COLO668 (cell line): ENCODE measurements around the gene SEC31B.

Experiments
- DNase-seq: peaks from one replicate; lab custom pipeline; 2025; ENCODE audit not compliant: unreplicated experiment; lab: John Stamatoyannopoulos, UW

SEC31B gene, protein sequence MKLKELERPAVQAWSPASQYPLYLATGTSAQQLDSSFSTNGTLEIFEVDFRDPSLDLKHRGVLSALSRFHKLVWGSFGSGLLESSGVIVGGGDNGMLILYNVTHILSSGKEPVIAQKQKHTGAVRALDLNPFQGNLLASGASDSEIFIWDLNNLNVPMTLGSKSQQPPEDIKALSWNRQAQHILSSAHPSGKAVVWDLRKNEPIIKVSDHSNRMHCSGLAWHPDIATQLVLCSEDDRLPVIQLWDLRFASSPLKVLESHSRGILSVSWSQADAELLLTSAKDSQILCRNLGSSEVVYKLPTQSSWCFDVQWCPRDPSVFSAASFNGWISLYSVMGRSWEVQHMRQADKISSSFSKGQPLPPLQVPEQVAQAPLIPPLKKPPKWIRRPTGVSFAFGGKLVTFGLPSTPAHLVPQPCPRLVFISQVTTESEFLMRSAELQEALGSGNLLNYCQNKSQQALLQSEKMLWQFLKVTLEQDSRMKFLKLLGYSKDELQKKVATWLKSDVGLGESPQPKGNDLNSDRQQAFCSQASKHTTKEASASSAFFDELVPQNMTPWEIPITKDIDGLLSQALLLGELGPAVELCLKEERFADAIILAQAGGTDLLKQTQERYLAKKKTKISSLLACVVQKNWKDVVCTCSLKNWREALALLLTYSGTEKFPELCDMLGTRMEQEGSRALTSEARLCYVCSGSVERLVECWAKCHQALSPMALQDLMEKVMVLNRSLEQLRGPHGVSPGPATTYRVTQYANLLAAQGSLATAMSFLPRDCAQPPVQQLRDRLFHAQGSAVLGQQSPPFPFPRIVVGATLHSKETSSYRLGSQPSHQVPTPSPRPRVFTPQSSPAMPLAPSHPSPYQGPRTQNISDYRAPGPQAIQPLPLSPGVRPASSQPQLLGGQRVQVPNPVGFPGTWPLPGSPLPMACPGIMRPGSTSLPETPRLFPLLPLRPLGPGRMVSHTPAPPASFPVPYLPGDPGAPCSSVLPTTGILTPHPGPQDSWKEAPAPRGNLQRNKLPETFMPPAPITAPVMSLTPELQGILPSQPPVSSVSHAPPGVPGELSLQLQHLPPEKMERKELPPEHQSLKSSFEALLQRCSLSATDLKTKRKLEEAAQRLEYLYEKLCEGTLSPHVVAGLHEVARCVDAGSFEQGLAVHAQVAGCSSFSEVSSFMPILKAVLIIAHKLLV

DNA sequence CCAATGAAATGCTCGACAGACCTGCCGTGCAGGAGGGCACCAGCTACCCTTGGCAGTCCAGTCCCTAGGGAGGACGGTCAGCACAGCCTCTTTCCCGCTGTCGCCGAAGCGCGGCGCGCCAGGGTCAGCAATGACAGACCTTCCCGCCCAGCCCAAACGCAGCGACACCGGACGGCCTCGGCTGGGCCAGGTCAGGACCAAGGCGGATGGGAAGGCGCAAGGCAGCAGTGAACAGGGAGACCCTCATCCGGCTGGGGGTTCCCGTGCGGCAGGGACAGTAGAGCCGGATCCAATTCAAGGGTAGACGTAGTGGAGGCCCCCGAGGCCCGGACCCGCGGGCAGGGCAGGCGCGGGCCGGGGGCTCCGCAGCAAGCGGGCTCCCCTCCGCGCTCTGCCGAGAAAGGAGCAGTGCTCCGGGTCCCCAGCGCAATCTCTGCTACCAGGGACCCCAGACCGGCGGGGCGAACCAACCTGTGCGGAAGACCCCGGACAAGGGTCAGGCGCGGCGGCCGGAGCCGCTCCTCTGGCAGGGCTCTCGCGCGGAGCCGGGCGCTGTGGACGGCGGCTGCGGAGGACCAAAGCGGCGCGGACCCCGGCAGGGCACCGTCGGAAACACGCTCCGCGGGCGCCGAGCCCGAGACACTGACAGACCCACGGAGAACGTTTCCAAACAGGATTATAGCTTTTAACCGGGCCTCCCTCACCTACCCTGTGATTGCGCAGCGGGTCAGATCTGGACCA lies at the start of gene SEC31B:
Gene SEC31B, minus strand, starts transcription at position 551 of the 741 bp plus-strand sequence. CDS start 2,909 bp downstream, outside the sequence.
- no peak for DNase-seq

DNA sequence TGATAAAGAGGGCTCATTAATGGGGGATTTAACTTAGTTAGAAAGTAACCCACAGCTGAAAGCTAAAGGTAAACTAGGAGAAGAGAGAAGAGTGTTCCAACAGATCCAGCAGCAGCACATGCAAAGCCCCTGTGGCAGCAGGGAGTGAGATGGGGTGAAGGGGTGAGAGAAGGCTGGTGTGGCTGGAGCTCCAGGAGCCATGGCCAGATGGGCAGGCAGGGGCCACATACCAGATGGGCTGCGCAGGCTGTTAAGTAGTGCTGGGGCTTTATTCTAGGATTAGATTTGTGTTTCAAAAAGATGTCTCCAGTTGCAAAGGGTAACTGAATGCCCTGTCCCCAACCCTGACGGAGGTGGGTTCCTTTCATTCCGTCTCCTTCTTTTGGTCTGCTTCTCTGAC lies 49.3 kb upstream of the SEC31B start:
- DNase-seq, result no peak

DNA sequence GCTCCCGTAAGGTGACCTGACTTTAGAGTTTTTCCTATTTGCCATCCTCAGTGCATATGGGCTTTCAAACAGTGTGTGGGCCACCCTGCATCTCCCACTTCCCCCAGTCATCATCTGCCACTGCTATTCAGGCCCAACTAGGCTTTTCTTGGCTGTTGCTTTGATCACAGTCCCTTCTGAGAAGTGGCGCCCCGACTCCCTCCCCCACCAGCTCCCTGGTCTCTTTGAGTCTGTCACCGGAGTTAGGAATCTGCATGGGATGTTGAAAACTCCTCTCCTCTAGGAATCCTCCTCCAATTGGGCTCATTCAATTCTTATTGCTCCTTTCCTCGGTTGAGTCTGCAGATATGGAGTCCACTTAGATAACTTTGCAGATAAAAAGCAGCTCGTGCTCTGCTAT lies 48.2 kb upstream of the SEC31B start:
- DNase-seq, result no peak

DNA sequence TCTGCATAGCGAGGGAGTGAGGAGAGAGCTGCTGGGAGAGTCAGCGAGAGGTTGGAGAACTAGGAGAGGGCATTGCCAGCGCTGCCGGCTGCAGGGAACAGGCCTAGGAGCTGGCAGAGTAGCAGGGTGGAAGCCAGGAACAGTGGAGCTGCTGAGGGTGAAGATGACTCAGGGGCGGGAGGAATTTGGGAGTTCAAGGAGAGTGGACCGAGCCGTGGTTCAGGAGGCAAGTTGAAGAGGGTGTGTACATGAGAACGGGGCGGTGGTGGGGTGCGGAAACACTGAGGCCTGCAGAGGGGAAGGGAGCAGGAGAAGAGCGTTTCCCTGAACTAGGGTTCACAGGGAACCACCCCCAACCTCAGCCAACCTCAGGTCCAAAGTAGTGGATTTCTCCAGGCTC lies 47.6 kb upstream of the SEC31B start:
- no peak for DNase-seq

DNA sequence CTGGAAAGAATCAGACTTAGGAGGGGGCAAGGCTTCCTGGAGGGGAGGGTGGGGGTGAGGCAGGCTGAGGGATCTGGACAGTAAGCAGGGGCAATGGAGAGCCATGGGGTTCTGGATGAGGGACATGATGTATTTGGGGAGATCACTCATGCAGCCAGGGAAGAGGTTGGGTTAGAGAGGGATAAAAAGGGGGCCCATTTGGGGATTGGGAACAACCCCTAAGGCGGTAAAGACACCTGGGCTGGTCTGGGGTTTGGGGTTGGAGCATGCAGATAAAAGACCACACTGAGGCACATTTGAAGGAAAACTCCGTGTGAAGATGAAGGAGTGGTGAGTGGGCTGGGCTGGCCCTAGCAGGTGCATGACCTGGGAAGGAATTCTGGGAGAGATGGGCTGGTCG lies 46.9 kb upstream of the SEC31B start:
- DNase-seq, result no peak

DNA sequence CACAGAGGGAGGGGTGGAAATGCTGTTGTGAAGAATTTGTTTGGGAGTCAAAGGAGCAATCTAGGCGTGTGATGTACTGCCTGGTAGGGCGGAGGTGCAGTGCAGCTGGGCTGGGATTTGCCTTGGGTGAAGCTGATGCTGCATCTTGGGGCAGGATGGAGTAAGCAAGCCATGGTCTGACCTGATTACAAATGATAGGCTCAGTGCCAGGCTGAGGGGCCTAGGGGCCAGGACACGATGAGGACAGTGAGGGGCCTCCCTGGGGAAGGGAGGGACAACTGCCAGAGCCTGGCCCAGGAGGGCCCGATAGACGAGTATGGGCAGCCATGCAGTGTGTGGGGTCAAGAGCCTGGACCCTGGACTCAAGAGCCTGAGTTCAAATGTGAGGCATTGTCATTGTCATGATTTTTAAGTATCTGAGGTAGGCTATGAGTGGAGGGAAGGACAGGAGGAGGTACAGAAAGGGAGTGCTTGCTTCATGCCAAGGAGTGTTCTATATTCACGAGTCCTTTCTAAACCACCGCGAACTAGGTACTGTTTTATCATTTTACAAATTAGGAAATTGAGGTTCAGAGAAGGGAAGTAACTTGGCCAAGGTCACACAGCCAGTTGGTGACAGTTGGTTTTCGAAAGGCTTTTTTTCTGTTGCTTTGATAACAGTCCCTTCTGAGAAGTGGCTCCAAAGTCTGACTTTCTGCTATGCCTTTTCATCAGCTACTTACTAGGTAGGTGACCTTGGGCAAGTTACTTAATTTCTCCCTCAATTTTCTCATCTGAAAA lies 45.7 kb upstream of the SEC31B start:
- DNase-seq, result no peak

DNA sequence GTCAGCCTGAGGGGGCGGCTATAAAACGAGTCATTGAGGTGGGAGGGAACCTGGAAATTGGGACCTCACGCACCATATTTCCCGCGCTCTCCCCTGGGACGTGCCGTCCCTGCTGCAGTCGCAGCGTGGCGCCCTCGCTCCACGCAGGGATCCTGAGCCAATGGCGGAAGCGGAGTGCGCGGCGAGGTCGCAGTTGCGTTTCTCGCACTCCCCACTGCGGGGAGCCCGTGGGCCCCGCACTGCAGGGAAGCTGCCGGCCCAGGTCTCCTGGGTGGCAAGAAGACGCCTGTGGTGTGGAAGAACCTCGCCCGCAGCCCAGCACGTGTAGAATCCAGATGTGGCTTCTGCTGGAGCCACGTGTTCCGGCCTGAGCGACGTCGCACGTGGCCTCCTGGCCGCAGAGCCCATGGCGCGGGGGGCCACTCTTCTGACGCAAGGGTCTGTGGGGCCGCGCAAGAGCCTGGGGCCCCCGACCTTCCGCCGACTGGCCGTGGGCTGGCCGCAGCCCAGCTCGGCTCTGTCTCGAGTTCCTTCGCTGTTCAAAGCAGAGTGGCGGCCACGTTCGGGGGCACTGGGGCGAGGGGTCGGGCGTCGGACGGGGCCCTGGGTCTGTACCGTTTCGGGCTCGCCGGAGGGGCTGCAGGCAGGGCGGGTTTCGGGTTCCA lies 42.5 kb upstream of the SEC31B start:
- peak; percentile 74 for DNase-seq

DNA sequence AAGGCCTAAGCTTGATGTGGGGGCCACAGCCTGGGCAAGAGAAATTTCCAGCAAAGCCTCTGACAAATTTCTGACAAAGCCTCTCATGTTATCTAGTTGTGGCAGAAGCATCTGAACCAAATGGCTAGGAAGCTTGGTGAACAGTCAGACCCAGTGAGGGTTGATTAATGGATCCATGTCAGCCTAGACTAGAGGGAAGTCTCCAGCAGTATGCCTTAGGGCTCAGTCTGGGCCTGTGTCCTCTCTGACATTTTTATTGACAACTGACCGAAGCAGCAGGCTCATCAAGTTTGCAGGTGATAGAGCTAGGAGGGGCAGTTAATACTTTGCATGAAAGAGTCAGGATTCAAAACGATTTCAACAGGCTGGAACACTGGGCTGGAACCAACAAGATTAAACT lies 41.3 kb upstream of the SEC31B start:
- DNase-seq, result no peak

DNA sequence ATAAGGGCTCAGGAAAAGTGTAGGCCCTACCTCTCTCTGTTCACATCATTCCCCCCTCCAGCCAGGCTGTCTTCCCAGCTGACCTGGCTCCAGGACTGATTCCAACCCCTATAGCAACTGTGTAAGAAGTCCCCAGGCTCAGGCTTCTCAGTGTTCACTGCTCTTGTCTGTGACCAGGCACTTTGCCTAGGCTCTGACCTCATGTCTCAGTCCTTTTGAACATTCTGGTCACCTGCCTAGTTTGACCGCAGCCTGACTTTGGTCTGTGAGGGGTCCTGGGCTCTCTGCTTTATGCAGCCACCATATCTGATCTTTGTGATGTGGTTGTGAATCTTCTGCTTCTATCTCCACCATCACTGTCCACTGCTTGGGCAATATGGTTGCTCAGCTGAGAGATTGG lies 40.6 kb upstream of the SEC31B start:
- DNase-seq, result no peak

DNA sequence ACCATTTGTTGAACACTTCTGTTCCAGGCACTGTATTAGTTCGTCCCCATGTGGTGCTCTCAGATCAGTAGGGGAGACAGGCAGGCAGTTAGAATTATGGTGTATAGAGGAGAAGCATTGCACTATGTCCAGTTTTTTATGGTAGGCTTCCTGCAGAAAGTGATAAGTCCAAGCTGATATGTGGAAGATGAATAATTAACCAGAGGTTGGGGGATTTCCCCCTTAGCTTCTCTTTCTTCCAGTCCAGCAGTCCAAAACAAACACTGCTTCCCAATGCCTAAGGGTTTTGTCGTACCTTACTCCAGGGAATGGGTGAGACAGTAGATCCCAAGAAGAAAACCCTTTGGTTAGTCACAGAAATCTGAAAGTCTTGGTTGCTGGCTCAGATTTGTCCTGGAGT lies 35.2 kb upstream of the SEC31B start:
- DNase-seq, result no peak

DNA sequence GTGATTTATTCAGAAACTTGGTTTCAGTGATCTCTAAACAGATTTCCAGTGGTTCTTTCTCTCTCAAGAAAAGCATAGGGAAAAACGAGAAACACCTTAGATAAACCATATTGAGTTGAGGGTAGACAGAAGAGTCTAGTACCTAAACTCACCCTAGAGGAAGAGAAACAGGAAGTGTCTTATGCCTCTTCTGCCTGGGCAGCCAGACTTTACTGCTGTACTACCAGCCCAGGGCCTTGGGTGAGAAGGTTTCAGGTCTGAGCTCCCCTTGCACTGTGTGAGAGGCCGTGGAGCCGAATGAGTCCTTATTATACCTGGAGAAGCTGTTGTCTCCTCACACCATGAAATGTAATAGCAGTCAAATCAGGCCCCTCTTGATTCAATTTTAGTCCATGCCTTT lies 34.3 kb upstream of the SEC31B start:
- no peak for DNase-seq

DNA sequence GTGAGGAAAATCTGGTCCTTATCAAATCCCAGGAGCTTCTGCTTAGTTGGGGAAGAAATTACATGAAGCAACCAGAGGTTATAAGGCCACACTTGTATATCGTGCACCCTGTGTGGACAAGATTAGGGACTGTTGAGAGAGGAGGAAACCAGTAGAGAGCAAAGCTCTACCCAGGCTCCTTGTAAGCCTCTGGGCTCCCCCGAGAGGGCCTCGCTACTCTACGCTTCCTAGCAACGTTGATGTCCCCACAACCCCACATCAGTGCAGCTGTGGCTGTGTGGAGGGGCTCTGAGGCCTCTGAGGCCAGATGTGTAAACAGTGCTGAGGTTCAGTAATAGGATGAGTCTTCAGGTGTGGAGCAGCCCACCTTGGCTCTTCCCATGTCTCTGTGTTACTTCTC lies 32.1 kb upstream of the SEC31B start:
- DNase-seq, result no peak

DNA sequence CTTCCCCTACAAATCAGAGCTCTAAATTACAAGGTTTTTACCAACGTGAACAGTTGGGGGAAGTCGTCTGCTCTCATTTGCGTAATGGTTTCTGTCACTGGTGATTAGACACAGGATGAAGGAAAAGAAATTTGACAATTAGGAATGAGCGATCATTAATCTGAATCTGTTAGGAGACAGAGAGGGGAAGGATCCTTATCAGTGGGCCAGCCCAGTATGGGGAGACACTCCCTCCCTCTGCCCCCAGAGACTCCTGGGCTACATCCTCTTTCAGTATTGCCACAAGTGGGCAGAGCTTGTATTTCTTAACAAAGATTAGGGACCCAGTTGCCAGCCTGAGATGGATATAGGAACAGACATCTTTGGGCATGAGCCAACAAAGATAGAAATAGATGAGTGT lies 31.5 kb upstream of the SEC31B start:
- DNase-seq, result no peak

DNA sequence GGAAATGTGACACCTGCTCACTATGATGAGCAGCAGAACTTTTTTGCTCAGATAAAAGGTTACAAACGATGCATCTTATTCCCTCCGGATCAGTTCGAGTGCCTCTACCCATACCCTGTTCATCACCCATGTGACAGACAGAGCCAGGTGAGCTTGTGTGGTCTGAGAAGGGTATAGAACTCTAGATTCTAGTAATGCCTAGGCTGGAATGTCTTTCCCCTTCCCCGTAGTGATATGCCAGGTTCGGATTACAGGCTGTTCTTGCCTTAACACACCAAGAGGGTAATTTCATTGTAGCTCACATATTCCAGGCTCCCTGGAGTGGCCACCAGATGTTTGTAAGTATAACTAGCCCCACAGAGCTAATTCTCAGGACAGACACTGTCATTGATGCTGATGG lies 25.3 kb upstream of the SEC31B start:
- DNase-seq, result no peak

DNA sequence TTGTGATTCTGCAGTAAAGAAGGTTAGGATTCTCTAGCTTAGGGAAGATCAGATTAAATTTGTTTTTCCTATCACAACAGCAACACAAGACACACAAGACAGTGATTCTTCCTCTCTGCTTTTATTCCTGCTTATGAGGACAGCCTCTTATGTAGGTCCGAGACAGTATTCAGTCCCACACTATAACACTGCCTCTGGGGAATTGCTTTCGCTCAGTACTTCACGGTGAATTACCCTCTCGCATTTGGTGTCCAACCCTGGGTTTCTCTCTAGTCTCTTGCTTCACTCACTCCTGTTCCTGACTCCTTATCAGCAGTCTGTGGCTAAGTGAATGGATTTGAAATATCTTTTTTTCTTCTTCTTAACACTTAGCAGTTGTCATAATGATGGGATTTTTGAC lies 17.8 kb upstream of the SEC31B start:
- DNase-seq, result no peak

DNA sequence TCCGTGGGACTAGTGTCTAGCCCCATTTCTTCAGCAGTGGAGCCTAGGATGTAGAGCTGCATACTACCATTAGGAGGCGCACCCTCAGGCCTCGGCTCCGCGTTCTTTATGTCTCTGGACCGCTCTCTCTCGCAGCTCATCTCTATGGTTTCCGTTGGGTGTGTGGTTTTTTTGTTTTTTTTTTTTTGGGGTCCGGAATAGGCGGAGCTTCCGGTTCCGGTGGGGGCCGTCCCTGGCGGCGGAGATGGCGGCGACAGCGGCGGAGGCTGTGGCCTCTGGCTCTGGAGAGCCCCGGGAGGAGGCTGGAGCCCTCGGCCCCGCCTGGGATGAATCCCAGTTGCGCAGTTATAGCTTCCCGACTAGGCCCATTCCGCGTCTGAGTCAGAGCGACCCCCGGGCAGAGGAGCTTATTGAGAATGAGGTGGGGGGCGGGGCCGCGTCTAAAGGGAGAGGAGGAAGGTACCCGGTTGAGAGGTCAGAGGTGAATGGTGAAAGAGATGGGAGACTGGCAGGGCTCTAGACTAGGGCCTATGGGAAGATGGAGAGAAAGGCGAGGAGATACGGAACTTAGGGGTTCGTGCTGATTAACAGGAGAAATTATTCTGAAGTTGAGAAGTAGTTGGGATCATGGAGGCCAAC lies 16.2 kb upstream of the SEC31B start, which contains the start of gene HIF1AN:
Gene HIF1AN, plus strand, starts transcription at position 229 of the 639 bp plus-strand sequence. Its CDS starts 16 bp downstream, at position 245.
- DNase-seq, result peak; percentile 79

DNA sequence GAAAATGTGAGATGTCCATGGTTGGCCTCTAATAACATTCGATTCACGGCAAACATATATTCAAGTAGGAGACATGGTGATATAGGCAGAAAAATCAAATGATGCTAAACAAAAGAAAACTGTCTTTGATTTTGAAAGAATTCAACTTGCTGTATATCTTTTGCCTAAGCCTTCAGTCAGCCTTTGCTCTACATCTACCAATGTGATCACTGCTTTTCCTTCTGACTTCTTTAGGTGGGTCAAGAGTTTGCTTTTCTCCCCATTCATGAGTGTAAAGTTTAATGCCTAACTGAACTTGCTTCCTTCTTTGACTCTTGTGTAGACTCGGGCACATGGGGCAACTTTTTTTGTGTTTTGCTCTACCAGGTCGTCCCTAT lies 15.7 kb upstream of the SEC31B start:
- no peak for DNase-seq

DNA sequence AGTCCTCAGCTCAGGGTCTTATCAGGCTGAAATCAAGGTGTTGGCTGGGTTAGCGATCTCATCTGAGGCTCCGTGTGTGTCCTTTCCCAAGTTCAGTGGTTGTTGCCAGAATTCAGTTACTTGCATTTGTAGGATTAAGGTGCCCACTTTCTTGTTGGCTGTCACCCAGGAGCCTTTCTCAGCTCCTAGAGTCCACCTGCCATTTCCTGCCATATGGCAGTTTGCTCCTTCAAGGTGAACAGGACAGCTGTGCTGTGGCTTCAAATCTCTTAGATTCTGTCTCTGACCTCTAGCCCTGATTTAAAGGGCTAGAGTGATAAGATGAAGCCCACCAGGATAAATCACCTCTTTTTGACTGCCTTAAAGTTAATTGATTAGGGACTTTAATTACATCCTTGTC lies 15.1 kb upstream of the SEC31B start:
- no peak for DNase-seq

DNA sequence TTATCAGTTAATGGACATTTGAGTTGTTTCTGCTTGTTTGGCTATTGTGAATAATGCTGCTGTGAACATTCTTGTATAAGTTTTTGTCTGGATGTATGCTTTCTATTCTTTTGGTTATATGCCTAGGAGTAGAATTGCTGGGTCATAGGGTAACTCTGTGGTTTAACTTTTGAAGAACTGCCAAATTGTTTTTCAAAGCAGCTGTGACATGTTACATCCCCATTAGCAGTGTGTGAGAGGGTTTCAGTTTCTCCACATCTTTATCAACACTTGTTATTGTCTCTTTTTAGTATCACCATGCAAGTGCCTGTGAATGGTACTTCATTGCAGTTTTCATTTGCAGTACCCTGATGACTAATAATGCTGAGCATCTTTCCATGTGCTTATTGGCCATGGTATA lies 12.1 kb upstream of the SEC31B start:
- DNase-seq, result no peak
